Measurements from ENCODE around the gene KCNQ1OT1.
"Not testable (repeated sequence)": the region's sequence is repeated elsewhere in the genome, so short reads cannot be mapped to it uniquely, and the experiment has no call there.

Gene KCNQ1OT1

GRCh38 chr11:2645779-2646118, 54.0 kb downstream of the KCNQ1OT1 start:
- ChIA-PET POLR2A (no interaction called here), CTCF (no interaction called here)
- no peak for DNase-seq (ENCODE audit: extremely low spot score)
- TF ChIP-seq, protein P1, sequence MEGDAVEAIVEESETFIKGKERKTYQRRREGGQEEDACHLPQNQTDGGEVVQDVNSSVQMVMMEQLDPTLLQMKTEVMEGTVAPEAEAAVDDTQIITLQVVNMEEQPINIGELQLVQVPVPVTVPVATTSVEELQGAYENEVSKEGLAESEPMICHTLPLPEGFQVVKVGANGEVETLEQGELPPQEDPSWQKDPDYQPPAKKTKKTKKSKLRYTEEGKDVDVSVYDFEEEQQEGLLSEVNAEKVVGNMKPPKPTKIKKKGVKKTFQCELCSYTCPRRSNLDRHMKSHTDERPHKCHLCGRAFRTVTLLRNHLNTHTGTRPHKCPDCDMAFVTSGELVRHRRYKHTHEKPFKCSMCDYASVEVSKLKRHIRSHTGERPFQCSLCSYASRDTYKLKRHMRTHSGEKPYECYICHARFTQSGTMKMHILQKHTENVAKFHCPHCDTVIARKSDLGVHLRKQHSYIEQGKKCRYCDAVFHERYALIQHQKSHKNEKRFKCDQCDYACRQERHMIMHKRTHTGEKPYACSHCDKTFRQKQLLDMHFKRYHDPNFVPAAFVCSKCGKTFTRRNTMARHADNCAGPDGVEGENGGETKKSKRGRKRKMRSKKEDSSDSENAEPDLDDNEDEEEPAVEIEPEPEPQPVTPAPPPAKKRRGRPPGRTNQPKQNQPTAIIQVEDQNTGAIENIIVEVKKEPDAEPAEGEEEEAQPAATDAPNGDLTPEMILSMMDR (IDR thresholded peaks at IDR 0.05; ENCODE audit: control extremely low read depth, extremely low read depth, low read depth, missing control alignments), result no peak

DNA sequence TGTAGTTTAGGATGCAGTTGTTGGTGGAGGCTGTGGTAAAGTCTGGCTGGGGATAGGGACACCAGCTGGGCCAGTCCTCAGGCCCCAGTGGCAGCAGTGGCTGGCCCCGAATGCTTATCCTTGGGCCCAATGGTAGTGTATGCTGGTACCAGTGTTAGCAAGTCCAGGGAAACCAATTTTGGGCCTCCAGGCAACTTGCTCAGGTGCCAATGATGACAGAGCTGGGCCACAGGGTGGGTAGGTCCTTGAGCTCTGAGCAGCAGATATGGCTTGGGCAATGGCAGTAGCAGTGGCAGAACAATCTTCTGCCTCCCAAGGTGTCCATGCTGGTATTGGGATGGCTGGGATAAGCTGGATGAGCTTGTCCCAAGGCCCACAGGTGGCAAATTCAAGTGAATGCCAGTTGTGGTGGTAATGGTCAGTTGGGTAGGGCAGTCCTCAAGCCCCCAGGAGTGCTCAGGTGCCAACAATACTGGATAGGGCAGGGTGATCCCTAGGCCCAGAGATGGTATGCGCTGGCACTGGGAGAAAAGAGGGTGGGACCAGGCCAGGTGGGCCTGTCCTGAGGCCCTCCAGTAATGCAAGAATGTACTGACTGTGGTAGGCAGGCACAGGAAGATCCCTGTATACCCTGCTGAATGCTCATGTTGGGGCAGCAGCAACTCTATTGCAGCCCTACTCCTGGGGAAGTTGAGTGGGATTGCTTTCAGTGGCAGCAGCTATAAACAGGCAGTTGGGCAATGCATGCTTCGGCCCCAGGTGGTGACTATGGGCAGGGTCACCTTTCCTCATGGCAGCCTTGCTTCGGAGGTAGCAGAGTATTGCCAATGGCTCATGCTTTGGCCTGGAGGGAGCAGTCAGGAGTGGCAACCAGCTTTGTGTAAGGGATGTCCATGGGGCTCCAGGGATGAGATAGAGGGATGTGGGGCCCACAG, 54.7 kb downstream of the KCNQ1OT1 start:
- CTCF ChIA-PET, result no interaction called here
- no peak for DNase-seq (ENCODE audit: extremely low spot score)
- POLR2A ChIA-PET, result no interaction called here
- TF ChIP-seq, protein P1 (IDR thresholded peaks at IDR 0.05; ENCODE audit: control extremely low read depth, extremely low read depth, low read depth, missing control alignments), result no peak

DNA sequence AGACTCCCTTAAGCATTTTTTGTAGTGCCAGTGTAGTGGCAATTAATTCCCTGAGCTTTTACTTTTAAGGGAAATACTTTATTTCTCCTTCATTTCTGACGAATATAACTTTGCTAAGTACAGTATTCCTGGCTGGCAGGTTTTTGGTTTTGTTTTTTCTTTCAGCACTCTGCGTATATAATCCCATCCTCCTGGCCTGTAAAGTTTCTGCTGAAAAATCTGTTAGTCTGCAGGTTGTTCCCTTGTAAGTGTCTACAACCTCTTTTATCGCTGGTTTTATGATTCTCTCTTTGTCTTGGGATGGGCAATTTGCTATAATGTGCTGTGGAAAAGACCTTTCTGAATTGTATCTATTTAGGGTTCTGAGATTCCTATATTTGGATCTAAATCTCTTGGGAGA, 56.0 kb downstream of the KCNQ1OT1 start:
- no peak for DNase-seq (ENCODE audit: extremely low spot score)
- POLR2A ChIA-PET, result no interaction called here
- TF ChIP-seq, protein P1 (IDR thresholded peaks at IDR 0.05; ENCODE audit: control extremely low read depth, extremely low read depth, low read depth, missing control alignments), result no peak
- CTCF ChIA-PET, result no interaction called here

DNA sequence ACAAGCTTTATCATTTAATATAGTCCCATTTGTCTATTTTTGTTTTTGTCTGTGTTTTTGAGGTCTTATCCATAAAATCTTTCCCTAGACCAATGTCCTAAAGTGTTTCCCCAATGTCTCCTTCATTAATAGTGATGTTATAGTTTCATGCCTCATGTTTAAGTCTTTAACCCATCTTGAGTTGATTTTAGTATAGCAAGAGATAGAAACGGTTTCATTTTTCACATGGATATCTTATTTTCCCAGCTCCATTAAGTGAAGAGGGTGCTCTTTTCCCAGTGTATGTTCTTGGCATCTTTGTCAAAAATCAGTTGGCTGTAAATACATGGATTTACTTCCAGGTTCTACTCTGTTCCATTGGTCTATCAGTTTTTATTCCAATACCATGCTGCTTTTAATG, 58.2 kb downstream of the KCNQ1OT1 start:
- no peak for DNase-seq (ENCODE audit: extremely low spot score)
- TF ChIP-seq, protein P1 (IDR thresholded peaks at IDR 0.05; ENCODE audit: control extremely low read depth, extremely low read depth, low read depth, missing control alignments), result no peak
- ChIA-PET POLR2A (no interaction called here), CTCF (no interaction called here)

- POLR2A ChIA-PET; DNase-seq (ENCODE audit: extremely low spot score): not testable (repeated sequence)
- CTCF ChIA-PET, result interaction anchor here (1.3 kb wide), 1 partner anchor 29 kb away, joined by 3 read pairs; no protein-coding TSS in a partner anchor
These were observed 60.0 kb downstream of the KCNQ1OT1 start for GRCh38 chr11:2639763-2640162.

- ChIA-PET CTCF (no interaction called here), POLR2A (no interaction called here)
- TF ChIP-seq, protein P1 (IDR thresholded peaks at IDR 0.05; ENCODE audit: control extremely low read depth, extremely low read depth, low read depth, missing control alignments), result no peak
- DNase-seq (ENCODE audit: extremely low spot score), result no peak
These were observed 68.6 kb downstream of the KCNQ1OT1 start for GRCh38 chr11:2631161-2631560.

- TF ChIP-seq, protein P1 (IDR thresholded peaks at IDR 0.05; ENCODE audit: control extremely low read depth, extremely low read depth, low read depth, missing control alignments), result no peak
- ChIA-PET POLR2A (no interaction called here), CTCF (no interaction called here)
- no peak for DNase-seq (ENCODE audit: extremely low spot score)
These were observed 69.1 kb downstream of the KCNQ1OT1 start for GRCh38 chr11:2630679-2631078.
